CD4-positive, CD25-positive, alpha-beta regulatory T cell (primary cell): ENCODE data around the gene AZU1. TPM values are rescaled to one million over a fixed set of nuclear protein-coding genes. Genes with fewer than 3 reads are reported as not detected.

Experiments
- ATAC-seq, 2 donors: fragments of 150-1000 bp; cut with Tn5 transposase; one replicate each; pipeline ENCODE4 v1.10.0; 2021; ENCODE audit warnings: low read depth in 2 of 2, moderate number of reproducible peaks in 2 of 2, moderate library complexity in 1 of 2
- DNase-seq, 3 donors: peaks; one replicate each; pipeline versions ENCODE4 v3.0.0 to v3.0.0-alpha.2; 2012 to 2022; ENCODE audit warnings: mixed read lengths in 1 of 3
- H3K27ac ChIP-seq: one replicate; pipeline ENCODE4 v1.7.0; 2013; ENCODE audit warnings: mild to moderate bottlenecking, low read length; ENCODE audit not compliant: insufficient read depth, poor library complexity, severe bottlenecking
- H3K27me3 ChIP-seq: one replicate; pipeline ENCODE4 v1.7.0; 2013; ENCODE audit warnings: low read length; ENCODE audit not compliant: control insufficient read depth, insufficient read depth
- H3K36me3 ChIP-seq: one replicate; pipeline ENCODE4 v1.7.0; 2013; ENCODE audit warnings: mild to moderate bottlenecking, low read length, moderate library complexity; ENCODE audit not compliant: control insufficient read depth, insufficient read depth
- H3K4me1 ChIP-seq: 2 replicates; pipeline ENCODE4 v1.7.0; 2013; ENCODE audit warnings: mild to moderate bottlenecking, low read length; ENCODE audit not compliant: insufficient read depth, control insufficient read depth, poor library complexity, severe bottlenecking
- H3K4me3 ChIP-seq: one replicate; pipeline ENCODE4 v1.7.0; 2013; ENCODE audit warnings: low read depth, mild to moderate bottlenecking, low read length, moderate library complexity
- H3K9me3 ChIP-seq, 2 experiments: 1 replicate in 1 of 2; 2 replicates in 1 of 2; pipeline ENCODE4 v1.7.0; 2013; ENCODE audit warnings: low read length in 2 of 2, mild to moderate bottlenecking in 1 of 2, moderate library complexity in 1 of 2; ENCODE audit not compliant: control insufficient read depth in 2 of 2
- H3K27ac Mint-ChIP-seq, 3 donors: one replicate each; pipeline ENCODE4 v1.8.0; 2020 to 2022; ENCODE audit warnings: mild to moderate bottlenecking in 3 of 3, mixed read lengths in 3 of 3, moderate library complexity in 2 of 3
- H3K27me3 Mint-ChIP-seq: one replicate; pipeline ENCODE4 v1.8.0; 2022; ENCODE audit warnings: mild to moderate bottlenecking, mixed read lengths
- H3K36me3 Mint-ChIP-seq: one replicate; pipeline ENCODE4 v1.8.0; 2020; ENCODE audit warnings: mixed read lengths
- H3K4me1 Mint-ChIP-seq, 4 donors: one replicate each; pipeline ENCODE4 v1.8.0; 2020 to 2022; ENCODE audit warnings: mixed read lengths in 4 of 4, mild to moderate bottlenecking in 1 of 4
- H3K4me3 Mint-ChIP-seq, 4 donors: one replicate each; pipeline ENCODE4 v1.8.0; 2020 to 2022; ENCODE audit warnings: mild to moderate bottlenecking in 4 of 4, mixed read lengths in 4 of 4, moderate library complexity in 3 of 4
- H3K9me3 Mint-ChIP-seq, 7 donors: one replicate each; pipeline ENCODE4 v1.8.0; 2020 to 2022; ENCODE audit warnings: mixed read lengths in 7 of 7, mild to moderate bottlenecking in 3 of 7, moderate library complexity in 2 of 7
- polyA plus RNA-seq, 4 donors: library from polyadenylated mRNA; unstranded; fragments of 300-500 nt; fragmentation: Illumina TruSeq; gene quantifications; one replicate each; pipeline ENCODE4 v1.2.3, GENCODE V29; 2021
- total RNA-seq: library from RNA; stranded (reverse); gene quantifications from one replicate; pipeline ENCODE4 v1.2.3, GENCODE V29; 2022

Gene AZU1
- total and polyA plus RNA-seq, 5 donors from 2014 or later = 0.59 TPM; not detected in 4

DNA sequence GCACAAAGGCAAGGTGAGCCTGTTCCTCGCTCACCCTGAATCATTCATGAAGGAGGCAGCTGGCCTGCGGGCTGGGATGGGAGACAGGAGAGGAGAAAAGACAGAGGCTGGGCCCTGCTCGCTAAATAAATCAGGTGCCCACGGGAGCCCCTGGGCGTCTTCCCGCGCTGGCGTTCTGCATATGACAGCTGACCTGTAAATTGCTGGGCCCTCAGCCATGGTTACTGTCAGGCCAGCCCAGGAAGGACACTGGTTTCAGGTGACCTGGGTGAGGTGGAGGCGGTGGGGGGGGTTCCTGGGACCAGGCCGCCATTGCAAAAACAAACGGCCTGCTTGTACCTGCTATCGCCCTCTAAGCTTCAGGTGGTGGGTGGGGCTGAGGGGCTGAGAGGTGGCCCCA is 33.8 kb upstream of the AZU1 start:
- DNase-seq (no peak), ATAC-seq (no peak)
- Histone ChIP-seq H3K4me3 (no peak overlapping the region), H3K27me3 (no peaks in the 10 kb centered on the region), H3K9me3 (no peaks in the 10 kb centered on the region), H3K27ac (no peak overlapping the region), H3K36me3 (no peaks in the 10 kb centered on the region), H3K4me1 (peaks cover 12% of the 10 kb centered on the region)
- Mint-ChIP-seq H3K27ac (no peak overlapping the region), H3K4me3 (peak overlapping the region in 1 of 4 donors; percentile 15), H3K36me3 (no peaks in the 10 kb centered on the region), H3K27me3 (peaks cover 20% of the 10 kb centered on the region), H3K4me1 (peaks cover 0 to 9% (median 4%) of the 10 kb centered on the region in 4 donors), H3K9me3 (no peaks in the 10 kb centered on the region)

GRCh38 chr19:795073-795611 is 32.5 kb upstream of the AZU1 start:
- no peak overlapping the region for H3K27ac ChIP-seq
- H3K36me3 ChIP-seq = peaks cover 2% of the 10 kb centered on the region
- DNase-seq (no peak), ATAC-seq (no peak)
- Mint-ChIP-seq H3K27ac (no peak overlapping the region), H3K9me3 (no peaks in the 10 kb centered on the region), H3K4me3 (no peak overlapping the region), H3K27me3 (peaks cover 12% of the 10 kb centered on the region), H3K36me3 (peaks cover 7% of the 10 kb centered on the region), H3K4me1 (peaks cover 0 to 18% (median 9%) of the 10 kb centered on the region in 4 donors)
- H3K4me1 ChIP-seq = peaks cover 25% of the 10 kb centered on the region
- no peaks in the 10 kb centered on the region for H3K9me3 ChIP-seq
- H3K27me3 ChIP-seq = no peaks in the 10 kb centered on the region
- no peak overlapping the region for H3K4me3 ChIP-seq

DNA sequence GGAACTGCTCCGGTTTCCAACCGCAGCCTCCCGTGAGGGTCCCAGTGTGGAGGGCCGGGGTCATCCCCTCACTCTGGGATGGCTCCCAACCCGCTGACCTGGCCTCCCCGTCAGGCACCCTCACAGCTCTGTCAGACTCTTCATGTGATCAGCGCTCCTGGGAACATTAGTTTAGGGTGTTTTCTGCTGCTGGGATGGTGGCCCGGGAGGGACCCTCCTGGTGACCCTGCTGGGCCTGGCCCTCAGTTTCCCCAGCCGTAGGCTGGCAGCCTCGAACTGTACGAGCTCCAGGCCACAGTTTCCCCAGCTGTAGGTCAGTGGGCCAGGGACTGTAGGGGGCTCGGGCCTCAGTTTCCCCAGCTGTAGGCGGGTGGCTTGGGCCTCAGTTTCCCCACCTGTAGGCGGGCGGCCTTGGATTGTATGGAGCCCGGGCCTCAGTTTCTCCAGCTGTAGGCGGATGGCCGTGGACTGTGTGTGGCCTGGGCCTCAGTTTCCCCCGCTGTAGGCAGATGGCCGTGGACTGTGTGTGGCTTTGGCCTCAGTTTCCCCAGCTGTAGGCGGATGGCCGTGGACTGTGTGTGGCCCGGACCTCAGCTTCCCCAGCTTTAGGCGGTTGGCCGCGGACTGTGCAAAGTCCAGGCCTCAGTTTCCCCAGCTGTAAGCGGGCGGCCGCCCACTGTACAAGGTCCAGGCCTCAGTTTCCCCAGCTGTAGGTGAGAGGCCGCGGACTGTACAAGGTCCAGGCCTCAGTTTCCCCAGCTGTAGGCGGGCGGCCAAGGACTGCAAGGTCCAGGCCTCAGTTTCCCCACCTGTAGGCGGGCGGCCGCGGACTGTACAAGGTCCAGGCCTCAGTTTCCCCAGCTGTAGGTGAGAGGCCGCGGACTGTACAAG is 31.7 kb upstream of the AZU1 start:
- Histone ChIP-seq H3K27me3 (no peaks in the 10 kb centered on the region), H3K36me3 (peaks cover 5% of the 10 kb centered on the region), H3K4me1 (peaks cover 33% of the 10 kb centered on the region), H3K9me3 (no peaks in the 10 kb centered on the region), H3K27ac (peak overlapping the region; percentile 68), H3K4me3 (no peak overlapping the region)
- ATAC-seq (no peak), DNase-seq (no peak)
- H3K27ac Mint-ChIP-seq = no peak overlapping the region
- peaks cover 0 to 26% (median 14%) of the 10 kb centered on the region in 4 donors for H3K4me1 Mint-ChIP-seq
- H3K4me3 Mint-ChIP-seq = peak overlapping the region in 3 of 4 donors; percentile 43 to 90 (median 80)
- peaks cover 13% of the 10 kb centered on the region for H3K36me3 Mint-ChIP-seq
- H3K27me3 Mint-ChIP-seq = peaks cover 7% of the 10 kb centered on the region
- no peaks in the 10 kb centered on the region for H3K9me3 Mint-ChIP-seq

GRCh38 chr19:796692-797527 is 30.7 kb upstream of the AZU1 start, which contains the start of gene PTBP1:
Gene PTBP1 (plus strand): TSS chr19:797452. CDS start chr19:797498, 46 bp downstream.
- peaks cover 0 to 35% (median 17%) of the 10 kb centered on the region in 4 donors for H3K4me1 Mint-ChIP-seq
- Histone ChIP-seq H3K36me3 (peaks cover 5% of the 10 kb centered on the region), H3K27ac (peak within 1 kb of the TSS; percentile 80), H3K4me1 (peaks cover 43% of the 10 kb centered on the region), H3K4me3 (peak within 1 kb of the TSS; percentile 79), H3K27me3 (no peaks in the 10 kb centered on the region), H3K9me3 (no peaks in the 10 kb centered on the region)
- no peaks in the 10 kb centered on the region for H3K9me3 Mint-ChIP-seq
- ATAC-seq (peak; percentile 84 to 86), DNase-seq (peak; percentile 99 to 100 (median 100))
- H3K4me3 Mint-ChIP-seq = peak within 1 kb of the TSS; percentile 82 to 96 (median 92)
- H3K36me3 Mint-ChIP-seq = peaks cover 13% of the 10 kb centered on the region
- peaks cover 4% of the 10 kb centered on the region for H3K27me3 Mint-ChIP-seq
- H3K27ac Mint-ChIP-seq = peak within 1 kb of the TSS; percentile 75 to 94 (median 93)

- Mint-ChIP-seq H3K9me3 (peaks cover 0 to 1% (median 0%) of the 10 kb centered on the region in 7 donors), H3K36me3 (peaks cover 16% of the 10 kb centered on the region), H3K27ac (peak overlapping the region in 2 of 3 donors; percentile 51 to 94), H3K4me3 (peak overlapping the region; percentile 82 to 94 (median 92)), H3K27me3 (peaks cover 4% of the 10 kb centered on the region), H3K4me1 (peaks cover 0 to 44% (median 21%) of the 10 kb centered on the region in 4 donors)
- H3K36me3 ChIP-seq = peaks cover 5% of the 10 kb centered on the region
- ATAC-seq (peak; percentile 8 to 13), DNase-seq (peak; percentile 78 to 93 (median 88))
- H3K27ac ChIP-seq = peak overlapping the region; percentile 80
- no peaks in the 10 kb centered on the region for H3K27me3 ChIP-seq
- H3K4me1 ChIP-seq = peaks cover 51% of the 10 kb centered on the region
- peak overlapping the region; percentile 79 for H3K4me3 ChIP-seq
- no peaks in the 10 kb centered on the region for H3K9me3 ChIP-seq
Observed at GRCh38 chr19:797528-798414, 29.9 kb upstream of the AZU1 start.

- Histone ChIP-seq H3K36me3 (peaks cover 8% of the 10 kb centered on the region), H3K4me3 (peak overlapping the region; percentile 79), H3K27me3 (no peaks in the 10 kb centered on the region), H3K27ac (peak overlapping the region; percentile 80), H3K9me3 (no peaks in the 10 kb centered on the region), H3K4me1 (peaks cover 59% of the 10 kb centered on the region)
- H3K4me3 Mint-ChIP-seq = peak overlapping the region; percentile 82 to 93 (median 90)
- H3K4me1 Mint-ChIP-seq = peaks cover 0 to 52% (median 22%) of the 10 kb centered on the region in 4 donors
- DNase-seq (peak in 1 of 3 donors; percentile 35), ATAC-seq (no peak)
- H3K27ac Mint-ChIP-seq = peak overlapping the region; percentile 85 to 96 (median 88)
- H3K36me3 Mint-ChIP-seq = peaks cover 16% of the 10 kb centered on the region
- H3K27me3 Mint-ChIP-seq = peaks cover 4% of the 10 kb centered on the region
- H3K9me3 Mint-ChIP-seq = peaks cover 0 to 1% (median 0%) of the 10 kb centered on the region in 7 donors
Observed at GRCh38 chr19:798415-799075, 29.1 kb upstream of the AZU1 start.
